ENCODE measurements around the gene PLCG2.

Gene PLCG2

GRCh38 chr16:81785138-81785924, 6.2 kb downstream of the PLCG2 start:
- Histone ChIP-seq H3K27me3 (ENCODE audit: control insufficient read depth, insufficient read depth, low read length) (peaks cover 4% of the 10 kb centered on the region), H3K4me1 (ENCODE audit: control insufficient read depth, insufficient read depth, low read length) (peaks cover 4% of the 10 kb centered on the region), H3K36me3 (ENCODE audit: control insufficient read depth, insufficient read depth, low read length) (no peaks in the 10 kb centered on the region), H3K9ac (ENCODE audit: low read length) (no peak overlapping the region), H3K4me3 (ENCODE audit: low read length) (no peak overlapping the region), H3K27ac (ENCODE audit: low read depth, low read length) (no peak overlapping the region)

- Histone ChIP-seq H3K27ac (ENCODE audit: low read depth, low read length) (no peak overlapping the region), H3K36me3 (ENCODE audit: control insufficient read depth, insufficient read depth, low read length) (no peaks in the 10 kb centered on the region), H3K9ac (ENCODE audit: low read length) (no peak overlapping the region), H3K4me3 (ENCODE audit: low read length) (no peak overlapping the region), H3K4me1 (ENCODE audit: control insufficient read depth, insufficient read depth, low read length) (peaks cover 4% of the 10 kb centered on the region), H3K27me3 (ENCODE audit: control insufficient read depth, insufficient read depth, low read length) (peaks cover 4% of the 10 kb centered on the region)
Observed at GRCh38 chr16:81786321-81786720, 7.2 kb downstream of the PLCG2 start.

GRCh38 chr16:81786868-81787267, 7.8 kb downstream of the PLCG2 start:
- no peaks in the 10 kb centered on the region for H3K36me3 ChIP-seq (ENCODE audit: control insufficient read depth, insufficient read depth, low read length)
- H3K9ac ChIP-seq (ENCODE audit: low read length): no peak overlapping the region
- H3K27ac ChIP-seq (ENCODE audit: low read depth, low read length): no peak overlapping the region
- H3K4me3 ChIP-seq (ENCODE audit: low read length): no peak overlapping the region
- H3K4me1 ChIP-seq (ENCODE audit: control insufficient read depth, insufficient read depth, low read length): peaks cover 4% of the 10 kb centered on the region
- H3K27me3 ChIP-seq (ENCODE audit: control insufficient read depth, insufficient read depth, low read length): peaks cover 4% of the 10 kb centered on the region

GRCh38 chr16:81787659-81788058, 8.6 kb downstream of the PLCG2 start:
- Histone ChIP-seq H3K4me3 (ENCODE audit: low read length) (no peak overlapping the region), H3K27ac (ENCODE audit: low read depth, low read length) (no peak overlapping the region), H3K9ac (ENCODE audit: low read length) (no peak overlapping the region), H3K4me1 (ENCODE audit: control insufficient read depth, insufficient read depth, low read length) (peaks cover 4% of the 10 kb centered on the region), H3K36me3 (ENCODE audit: control insufficient read depth, insufficient read depth, low read length) (no peaks in the 10 kb centered on the region), H3K27me3 (ENCODE audit: control insufficient read depth, insufficient read depth, low read length) (peaks cover 4% of the 10 kb centered on the region)

GRCh38 chr16:81790277-81790676, 11.2 kb downstream of the PLCG2 start:
- Histone ChIP-seq H3K27me3 (ENCODE audit: control insufficient read depth, insufficient read depth, low read length) (no peaks in the 10 kb centered on the region), H3K27ac (ENCODE audit: low read depth, low read length) (no peak overlapping the region), H3K4me3 (ENCODE audit: low read length) (no peak overlapping the region), H3K36me3 (ENCODE audit: control insufficient read depth, insufficient read depth, low read length) (no peaks in the 10 kb centered on the region), H3K4me1 (ENCODE audit: control insufficient read depth, insufficient read depth, low read length) (no peaks in the 10 kb centered on the region), H3K9ac (ENCODE audit: low read length) (no peak overlapping the region)

- no peaks in the 10 kb centered on the region for H3K4me1 ChIP-seq (ENCODE audit: control insufficient read depth, insufficient read depth, low read length)
Observed at GRCh38 chr16:81790830-81791435, 11.8 kb downstream of the PLCG2 start.

GRCh38 chr16:81792828-81793227, 13.7 kb downstream of the PLCG2 start:
- no peak overlapping the region for H3K4me3 ChIP-seq (ENCODE audit: low read length)
- H3K4me1 ChIP-seq (ENCODE audit: control insufficient read depth, insufficient read depth, low read length): no peaks in the 10 kb centered on the region
- no peak overlapping the region for H3K9ac ChIP-seq (ENCODE audit: low read length)
- H3K36me3 ChIP-seq (ENCODE audit: control insufficient read depth, insufficient read depth, low read length): no peaks in the 10 kb centered on the region
- no peak overlapping the region for H3K27ac ChIP-seq (ENCODE audit: low read depth, low read length)
- H3K27me3 ChIP-seq (ENCODE audit: control insufficient read depth, insufficient read depth, low read length): no peaks in the 10 kb centered on the region

More at GRCh38 chr16:81790830-81791435, 11.8 kb downstream of the PLCG2 start:
- no peaks in the 10 kb centered on the region for H3K36me3 ChIP-seq (ENCODE audit: control insufficient read depth, insufficient read depth, low read length)
- H3K4me3 ChIP-seq (ENCODE audit: low read length): no peak overlapping the region
- no peak overlapping the region for H3K9ac ChIP-seq (ENCODE audit: low read length)
- H3K27ac ChIP-seq (ENCODE audit: low read depth, low read length): no peak overlapping the region
- no peaks in the 10 kb centered on the region for H3K27me3 ChIP-seq (ENCODE audit: control insufficient read depth, insufficient read depth, low read length)

GRCh38 chr16:81795193-81795592, 16.1 kb downstream of the PLCG2 start:
- Histone ChIP-seq H3K4me3 (ENCODE audit: low read length) (no peak overlapping the region), H3K36me3 (ENCODE audit: control insufficient read depth, insufficient read depth, low read length) (no peaks in the 10 kb centered on the region), H3K4me1 (ENCODE audit: control insufficient read depth, insufficient read depth, low read length) (no peaks in the 10 kb centered on the region), H3K9ac (ENCODE audit: low read length) (no peak overlapping the region), H3K27me3 (ENCODE audit: control insufficient read depth, insufficient read depth, low read length) (no peaks in the 10 kb centered on the region), H3K27ac (ENCODE audit: low read depth, low read length) (no peak overlapping the region)

- H3K4me3 ChIP-seq (ENCODE audit: low read length): no peak overlapping the region
- H3K4me1 ChIP-seq (ENCODE audit: control insufficient read depth, insufficient read depth, low read length): no peaks in the 10 kb centered on the region
- no peaks in the 10 kb centered on the region for H3K27me3 ChIP-seq (ENCODE audit: control insufficient read depth, insufficient read depth, low read length)
- H3K27ac ChIP-seq (ENCODE audit: low read depth, low read length): no peak overlapping the region
- no peaks in the 10 kb centered on the region for H3K36me3 ChIP-seq (ENCODE audit: control insufficient read depth, insufficient read depth, low read length)
- H3K9ac ChIP-seq (ENCODE audit: low read length): no peak overlapping the region
Observed at GRCh38 chr16:81796035-81796434, 16.9 kb downstream of the PLCG2 start.

GRCh38 chr16:81796583-81797346, 17.7 kb downstream of the PLCG2 start:
- Histone ChIP-seq H3K9ac (ENCODE audit: low read length) (no peak overlapping the region), H3K4me1 (ENCODE audit: control insufficient read depth, insufficient read depth, low read length) (no peaks in the 10 kb centered on the region), H3K4me3 (ENCODE audit: low read length) (no peak overlapping the region), H3K36me3 (ENCODE audit: control insufficient read depth, insufficient read depth, low read length) (no peaks in the 10 kb centered on the region), H3K27me3 (ENCODE audit: control insufficient read depth, insufficient read depth, low read length) (no peaks in the 10 kb centered on the region), H3K27ac (ENCODE audit: low read depth, low read length) (no peak overlapping the region)

GRCh38 chr16:81797443-81797842, 18.4 kb downstream of the PLCG2 start:
- no peaks in the 10 kb centered on the region for H3K4me1 ChIP-seq (ENCODE audit: control insufficient read depth, insufficient read depth, low read length)
- no peak overlapping the region for H3K4me3 ChIP-seq (ENCODE audit: low read length)
- H3K27me3 ChIP-seq (ENCODE audit: control insufficient read depth, insufficient read depth, low read length): no peaks in the 10 kb centered on the region
- H3K36me3 ChIP-seq (ENCODE audit: control insufficient read depth, insufficient read depth, low read length): no peaks in the 10 kb centered on the region
- H3K27ac ChIP-seq (ENCODE audit: low read depth, low read length): no peak overlapping the region
- no peak overlapping the region for H3K9ac ChIP-seq (ENCODE audit: low read length)

GRCh38 chr16:81798311-81799137, 19.4 kb downstream of the PLCG2 start:
- no peak overlapping the region for H3K27ac ChIP-seq (ENCODE audit: low read depth, low read length)
- no peak overlapping the region for H3K4me3 ChIP-seq (ENCODE audit: low read length)
- no peaks in the 10 kb centered on the region for H3K27me3 ChIP-seq (ENCODE audit: control insufficient read depth, insufficient read depth, low read length)
- no peaks in the 10 kb centered on the region for H3K4me1 ChIP-seq (ENCODE audit: control insufficient read depth, insufficient read depth, low read length)
- H3K9ac ChIP-seq (ENCODE audit: low read length): no peak overlapping the region
- H3K36me3 ChIP-seq (ENCODE audit: control insufficient read depth, insufficient read depth, low read length): no peaks in the 10 kb centered on the region
